ENCODE data around the gene CACNA2D3. TPM values are rescaled to one million over a fixed set of nuclear protein-coding genes. Genes with fewer than 3 reads are reported as not detected.
"Not testable (repeated sequence)": the region's sequence is repeated elsewhere in the genome, so short reads cannot be mapped to it uniquely, and the experiment has no call there.

CACNA2D3 gene
- total RNA-seq, 2 experiments from 2014 or later: not detected

DNA sequence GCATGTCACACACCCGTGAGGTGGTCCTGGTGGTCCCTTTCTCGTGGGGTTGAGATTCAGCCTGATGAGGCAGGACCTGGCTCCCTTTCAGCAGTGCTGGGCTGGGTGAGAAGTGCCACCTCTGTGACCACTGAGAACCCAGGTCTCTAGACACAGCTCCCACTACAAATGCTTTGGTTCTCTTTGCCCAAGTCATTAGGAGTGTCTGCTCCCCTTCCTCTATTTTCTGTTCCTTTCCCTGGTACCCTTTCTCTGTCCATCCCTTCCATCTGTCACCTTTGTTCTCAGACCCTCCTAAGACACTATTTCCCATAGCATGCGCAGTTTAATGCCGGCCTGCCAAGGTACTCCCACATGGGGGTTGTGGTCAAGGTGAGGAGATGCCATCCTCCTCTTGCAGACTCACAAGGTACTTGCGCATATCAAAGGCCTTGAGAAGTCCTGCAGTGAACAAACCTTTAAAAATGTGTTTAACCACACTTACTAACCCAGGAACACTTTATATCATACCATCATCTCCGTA, 507.8 kb downstream of the CACNA2D3 start:
- no peak for DNase-seq
- no peaks in the 10 kb centered on the region for H3K4me1 Mint-ChIP-seq (ENCODE audit: low read depth)
- no peaks in the 10 kb centered on the region for H3K36me3 Mint-ChIP-seq
- H3K27ac Mint-ChIP-seq: no peak overlapping the region
- H3K27me3 Mint-ChIP-seq: peaks cover 4% of the 10 kb centered on the region
- H3K4me3 Mint-ChIP-seq: no peak overlapping the region
- no peaks in the 10 kb centered on the region for H3K9me3 Mint-ChIP-seq
- CTCF ChIA-PET: no interaction called here
- POLR2A ChIA-PET: no interaction called here
- intact Hi-C loops (cut with micrococcal nuclease): no loop called here

DNA sequence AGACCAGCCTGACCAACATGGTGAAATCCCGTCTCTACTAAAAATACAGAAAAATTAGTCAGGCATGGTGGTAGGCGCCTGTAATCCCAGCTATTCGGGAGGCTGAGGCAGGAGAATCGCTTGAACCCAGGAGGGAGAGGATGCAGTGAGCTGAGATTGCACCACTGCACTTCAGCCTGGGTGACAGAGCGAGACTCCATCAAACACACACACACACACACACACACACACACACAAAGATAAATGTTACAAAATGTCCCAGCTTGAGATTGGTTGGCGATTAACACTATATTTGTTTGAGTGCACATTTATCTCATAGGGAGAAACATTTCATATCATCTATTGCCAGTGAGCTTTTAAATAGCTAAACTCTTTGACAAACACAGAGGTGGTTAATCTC, 508.6 kb downstream of the CACNA2D3 start:
- DNase-seq; H3K36me3 Mint-ChIP-seq; POLR2A ChIA-PET; intact Hi-C loops (cut with micrococcal nuclease); H3K4me1 Mint-ChIP-seq (ENCODE audit: low read depth); H3K9me3 Mint-ChIP-seq; H3K27me3 Mint-ChIP-seq; H3K4me3 Mint-ChIP-seq; H3K27ac Mint-ChIP-seq: not testable (repeated sequence)
- CTCF ChIA-PET: interaction anchor here (0.6 kb wide), 1 partner anchor 112 kb away, joined by 3 read pairs; no protein-coding TSS in a partner anchor

DNA sequence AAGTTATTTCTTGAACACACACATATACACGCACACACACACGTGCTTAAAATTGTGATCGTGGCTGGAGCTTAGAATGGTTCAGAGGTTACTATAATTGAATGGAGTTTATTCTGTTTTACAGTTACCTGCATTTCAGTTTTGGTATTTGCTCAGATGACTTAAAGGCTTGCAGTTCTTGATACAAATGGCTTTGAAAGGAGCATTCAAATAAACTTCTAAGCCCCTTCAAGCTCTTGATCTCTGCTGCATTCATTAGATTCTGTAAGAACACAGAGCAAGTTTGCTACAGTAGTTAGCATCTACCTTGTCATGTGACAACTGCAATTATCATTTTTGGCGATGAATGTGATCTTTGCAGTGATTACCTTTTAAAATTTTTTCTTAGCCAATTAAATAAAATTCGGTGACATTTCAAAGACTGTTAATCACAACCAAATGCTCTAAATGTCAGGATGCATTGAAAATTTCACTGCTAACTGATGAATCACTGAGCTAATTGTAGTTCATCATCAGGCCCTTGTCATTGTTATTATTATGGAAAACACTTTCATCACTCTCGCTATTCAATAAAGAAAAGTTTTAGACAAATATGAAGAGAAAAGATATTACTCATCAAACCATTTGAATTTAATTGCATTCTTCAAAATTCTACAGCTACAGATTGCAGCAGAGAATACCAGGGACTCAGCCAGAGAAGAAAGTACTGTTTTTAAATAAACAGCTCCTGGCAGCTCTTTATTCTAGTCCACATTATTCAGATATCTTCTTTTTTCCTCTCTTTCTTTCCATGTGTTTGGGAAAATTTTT, 509.4 kb downstream of the CACNA2D3 start:
- no peaks in the 10 kb centered on the region for H3K9me3 Mint-ChIP-seq
- no peak for DNase-seq
- intact Hi-C loops (cut with micrococcal nuclease): no loop called here
- no peaks in the 10 kb centered on the region for H3K36me3 Mint-ChIP-seq
- no peak overlapping the region for H3K27ac Mint-ChIP-seq
- peaks cover 4% of the 10 kb centered on the region for H3K27me3 Mint-ChIP-seq
- no peak overlapping the region for H3K4me3 Mint-ChIP-seq
- ChIA-PET CTCF (interaction anchor here (0.6 kb wide), 1 partner anchor 111 kb away, joined by 3 read pairs; no protein-coding TSS in a partner anchor), POLR2A (no interaction called here)
- H3K4me1 Mint-ChIP-seq (ENCODE audit: low read depth): no peaks in the 10 kb centered on the region

DNA sequence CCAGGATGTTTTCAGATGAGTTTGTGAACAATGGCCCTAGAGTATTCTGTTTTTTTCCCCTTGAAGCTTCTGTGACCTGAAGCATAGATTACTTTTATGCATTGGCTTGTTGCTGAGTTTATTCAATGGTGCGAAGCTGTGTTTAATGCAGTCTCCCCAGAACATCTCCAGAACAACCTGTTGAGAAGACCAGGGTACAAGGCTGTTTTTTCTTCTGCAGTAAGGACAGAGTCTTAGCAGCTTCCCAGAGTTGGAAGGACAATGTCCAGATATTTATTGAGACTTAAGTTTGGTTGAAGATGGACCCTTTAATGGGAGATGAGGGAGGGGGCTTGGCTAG, 509.9 kb downstream of the CACNA2D3 start:
- DNase-seq: no peak
- H3K27me3 Mint-ChIP-seq: peaks cover 4% of the 10 kb centered on the region
- intact Hi-C loops (cut with micrococcal nuclease): no loop called here
- CTCF ChIA-PET: no interaction called here
- H3K9me3 Mint-ChIP-seq: no peaks in the 10 kb centered on the region
- no peaks in the 10 kb centered on the region for H3K36me3 Mint-ChIP-seq
- no peak overlapping the region for H3K4me3 Mint-ChIP-seq
- no peak overlapping the region for H3K27ac Mint-ChIP-seq
- no peaks in the 10 kb centered on the region for H3K4me1 Mint-ChIP-seq (ENCODE audit: low read depth)
- POLR2A ChIA-PET: no interaction called here

DNA sequence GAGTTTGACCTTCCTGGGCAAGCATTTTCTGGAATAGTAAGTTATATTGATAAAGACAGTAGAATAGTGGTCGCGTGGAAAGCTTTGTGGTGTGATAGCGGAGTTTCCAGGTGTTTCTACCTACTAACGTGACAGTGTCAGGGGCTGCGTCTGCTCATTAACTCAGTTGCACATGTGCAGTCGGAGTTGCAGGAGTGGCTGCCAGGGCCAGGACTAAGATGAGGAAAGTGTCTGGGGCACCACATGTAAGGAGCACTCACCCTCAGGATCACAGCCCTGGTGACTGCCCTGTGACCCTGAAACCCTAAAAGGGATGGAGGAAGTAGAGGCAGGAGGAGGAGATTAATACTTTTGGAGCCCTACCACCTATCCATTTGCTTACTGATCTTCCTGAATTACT, 510.5 kb downstream of the CACNA2D3 start:
- intact Hi-C loops (cut with micrococcal nuclease): no loop called here
- H3K36me3 Mint-ChIP-seq: no peaks in the 10 kb centered on the region
- H3K4me1 Mint-ChIP-seq (ENCODE audit: low read depth): no peaks in the 10 kb centered on the region
- peaks cover 9% of the 10 kb centered on the region for H3K27me3 Mint-ChIP-seq
- H3K27ac Mint-ChIP-seq: no peak overlapping the region
- no peaks in the 10 kb centered on the region for H3K9me3 Mint-ChIP-seq
- DNase-seq: no peak
- ChIA-PET CTCF (no interaction called here), POLR2A (no interaction called here)
- H3K4me3 Mint-ChIP-seq: no peak overlapping the region

DNA sequence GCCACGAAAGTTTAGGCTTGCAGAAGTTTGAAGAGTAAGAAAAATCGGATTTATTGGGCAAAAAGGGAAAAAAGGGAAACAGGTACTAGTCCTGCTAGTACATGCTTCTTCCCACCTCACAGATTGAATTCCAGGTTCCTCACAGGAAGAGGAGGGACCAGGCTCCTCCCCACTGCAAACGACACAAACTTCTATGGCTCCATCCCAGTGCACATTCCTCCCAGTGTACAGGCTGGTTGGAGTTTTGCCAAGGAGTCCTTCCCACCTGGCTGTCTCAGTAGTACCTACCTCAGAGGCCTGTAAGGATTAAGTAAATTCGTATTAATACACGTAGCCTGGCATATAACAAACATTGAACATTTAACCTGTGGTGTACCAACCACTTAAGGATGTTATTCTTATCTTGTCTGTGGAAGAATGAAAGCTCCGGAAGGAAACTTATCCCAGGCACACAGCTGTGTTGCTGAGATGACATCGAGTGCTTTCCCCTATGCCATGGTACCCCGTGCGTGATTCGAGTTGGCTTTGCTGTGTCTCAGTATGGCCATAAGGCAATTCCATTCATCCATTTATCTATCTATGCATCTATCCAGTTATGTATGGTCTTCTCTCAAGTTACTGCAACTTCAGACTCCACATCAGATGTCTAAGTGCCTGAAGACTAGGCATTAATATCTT, 511.2 kb downstream of the CACNA2D3 start:
- intact Hi-C loops (cut with micrococcal nuclease): no loop called here
- no peaks in the 10 kb centered on the region for H3K9me3 Mint-ChIP-seq
- CTCF ChIA-PET: no interaction called here

DNA sequence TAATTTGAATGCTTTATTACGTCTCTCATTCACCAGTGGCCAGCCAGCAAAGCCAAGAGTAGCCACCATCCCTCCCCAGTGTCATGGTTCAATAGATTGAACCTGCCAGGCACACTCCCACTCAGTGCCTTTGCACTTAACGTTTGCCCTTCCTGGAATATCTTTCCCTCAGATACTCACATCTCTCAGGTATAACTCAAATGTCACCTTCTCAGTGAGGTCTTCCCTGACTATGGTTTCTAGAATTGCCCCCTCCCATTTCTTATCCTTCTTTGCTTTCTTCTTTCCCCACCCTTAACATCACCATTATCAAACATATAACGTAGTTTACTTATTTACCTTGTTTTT, 511.7 kb downstream of the CACNA2D3 start:
- intact Hi-C loops (cut with micrococcal nuclease): no loop called here
- DNase-seq: no peak
- Mint-ChIP-seq H3K27ac (no peak overlapping the region), H3K27me3 (peaks cover 18% of the 10 kb centered on the region), H3K4me3 (no peak overlapping the region), H3K9me3 (no peaks in the 10 kb centered on the region), H3K4me1 (ENCODE audit: low read depth) (no peaks in the 10 kb centered on the region), H3K36me3 (no peaks in the 10 kb centered on the region)
- ChIA-PET POLR2A (no interaction called here), CTCF (no interaction called here)

More for the DNA sequence above, 511.2 kb downstream of the CACNA2D3 start:
- no peak overlapping the region for H3K27ac Mint-ChIP-seq
- peaks cover 13% of the 10 kb centered on the region for H3K27me3 Mint-ChIP-seq
- no peaks in the 10 kb centered on the region for H3K4me1 Mint-ChIP-seq (ENCODE audit: low read depth)
- POLR2A ChIA-PET: no interaction called here
- no peak for DNase-seq
- H3K4me3 Mint-ChIP-seq: no peak overlapping the region
- H3K36me3 Mint-ChIP-seq: no peaks in the 10 kb centered on the region

DNA sequence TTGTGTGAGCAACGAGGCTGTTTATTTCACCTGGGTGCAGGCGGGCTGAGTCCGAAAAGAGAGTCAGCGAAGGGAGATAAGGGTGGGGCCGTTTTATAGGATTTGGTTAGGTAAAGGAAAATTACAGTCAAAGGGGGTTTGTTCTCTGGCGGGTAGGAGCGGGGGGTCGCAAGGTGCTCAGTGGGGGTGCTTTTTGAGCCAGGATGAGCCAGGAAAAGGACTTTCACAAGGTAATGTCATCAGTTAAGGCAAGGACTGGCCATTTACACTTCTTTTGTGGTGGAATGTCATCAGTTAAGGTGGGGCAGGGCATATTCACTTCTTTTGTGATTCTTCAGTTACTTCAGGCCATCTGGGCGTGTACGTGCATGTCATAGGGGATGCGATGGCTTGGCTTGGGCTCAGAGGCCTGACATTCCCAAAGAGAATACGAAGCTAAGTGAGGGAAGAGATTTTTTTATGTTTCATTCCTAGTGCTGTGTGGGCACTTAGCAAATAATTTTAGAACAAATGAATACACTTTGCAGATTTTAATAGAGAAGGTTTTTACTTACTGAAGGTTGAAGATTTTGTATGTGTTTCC, 517.5 kb downstream of the CACNA2D3 start:
- H3K36me3 Mint-ChIP-seq; CTCF ChIA-PET; H3K27ac Mint-ChIP-seq; DNase-seq; H3K4me3 Mint-ChIP-seq; POLR2A ChIA-PET; H3K4me1 Mint-ChIP-seq (ENCODE audit: low read depth); H3K9me3 Mint-ChIP-seq; intact Hi-C loops (cut with micrococcal nuclease): not testable (repeated sequence)
- H3K27me3 Mint-ChIP-seq: peaks cover 26% of the 10 kb centered on the region

DNA sequence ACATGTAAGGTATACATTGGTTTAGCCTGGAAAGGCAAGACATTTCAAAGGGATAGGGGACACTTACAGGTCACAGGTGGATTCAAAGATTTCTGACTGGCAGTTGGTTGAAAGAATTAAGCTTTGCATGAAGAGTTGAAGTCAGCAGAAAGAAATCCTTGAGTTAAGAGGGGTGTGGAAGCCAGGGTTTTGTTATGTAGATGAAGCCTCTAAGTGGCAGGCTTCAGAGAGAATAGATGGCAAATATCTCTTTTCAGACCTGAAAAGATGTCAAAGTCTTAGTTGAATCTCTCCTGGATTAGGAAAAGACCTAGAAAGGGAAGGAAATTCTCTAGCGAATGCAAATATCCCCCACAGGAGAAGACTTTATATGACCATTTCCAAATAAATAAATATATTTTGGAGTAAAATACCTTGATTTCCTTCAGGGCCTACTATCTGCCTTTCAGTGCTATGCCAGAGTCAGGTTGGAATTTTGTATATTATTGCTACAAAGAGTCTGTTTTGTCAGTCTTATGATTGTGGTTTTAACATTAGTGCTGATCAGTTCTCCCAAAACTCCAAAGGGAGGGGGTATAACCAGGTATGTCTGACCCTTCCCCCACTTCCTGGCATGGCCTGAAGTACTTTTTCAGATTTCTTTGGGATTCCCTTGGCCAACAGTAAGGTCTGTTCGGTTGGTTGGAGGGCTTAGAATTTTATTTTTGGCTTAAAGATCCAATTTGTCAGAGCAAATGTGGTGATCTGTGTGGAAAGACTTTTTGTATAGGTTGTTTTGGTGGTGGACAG, 519.1 kb downstream of the CACNA2D3 start:
- no peaks in the 10 kb centered on the region for H3K9me3 Mint-ChIP-seq
- H3K4me1 Mint-ChIP-seq (ENCODE audit: low read depth): no peaks in the 10 kb centered on the region
- no peak overlapping the region for H3K4me3 Mint-ChIP-seq
- H3K27ac Mint-ChIP-seq: no peak overlapping the region
- POLR2A ChIA-PET: no interaction called here
- H3K27me3 Mint-ChIP-seq: peaks cover 26% of the 10 kb centered on the region
- H3K36me3 Mint-ChIP-seq: no peaks in the 10 kb centered on the region
- CTCF ChIA-PET: no interaction called here
- DNase-seq: no peak
- intact Hi-C loops (cut with micrococcal nuclease): no loop called here

DNA sequence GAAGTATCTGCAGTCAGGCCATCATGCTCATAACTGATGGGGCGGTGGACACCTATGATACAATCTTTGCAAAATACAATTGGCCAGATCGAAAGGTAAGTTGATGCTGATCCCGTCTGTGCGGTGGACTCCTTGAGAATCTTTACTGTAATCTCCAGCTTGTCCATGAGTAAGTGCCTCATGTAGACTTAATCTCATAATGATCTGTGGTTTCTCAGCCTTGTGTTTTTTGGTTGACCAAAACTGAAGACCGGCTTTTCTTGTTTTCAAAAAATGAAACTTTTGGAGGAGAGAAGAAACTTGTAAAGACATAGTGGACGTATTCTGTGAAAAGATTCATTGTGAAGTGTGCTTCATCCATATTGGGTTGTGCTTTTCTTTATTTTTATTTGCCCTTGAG, 519.8 kb downstream of the CACNA2D3 start:
- H3K36me3 Mint-ChIP-seq: no peaks in the 10 kb centered on the region
- intact Hi-C loops (cut with micrococcal nuclease): no loop called here
- ChIA-PET CTCF (no interaction called here), POLR2A (no interaction called here)
- no peaks in the 10 kb centered on the region for H3K4me1 Mint-ChIP-seq (ENCODE audit: low read depth)
- DNase-seq: no peak
- no peak overlapping the region for H3K4me3 Mint-ChIP-seq
- peaks cover 26% of the 10 kb centered on the region for H3K27me3 Mint-ChIP-seq
- no peaks in the 10 kb centered on the region for H3K9me3 Mint-ChIP-seq
- no peak overlapping the region for H3K27ac Mint-ChIP-seq

DNA sequence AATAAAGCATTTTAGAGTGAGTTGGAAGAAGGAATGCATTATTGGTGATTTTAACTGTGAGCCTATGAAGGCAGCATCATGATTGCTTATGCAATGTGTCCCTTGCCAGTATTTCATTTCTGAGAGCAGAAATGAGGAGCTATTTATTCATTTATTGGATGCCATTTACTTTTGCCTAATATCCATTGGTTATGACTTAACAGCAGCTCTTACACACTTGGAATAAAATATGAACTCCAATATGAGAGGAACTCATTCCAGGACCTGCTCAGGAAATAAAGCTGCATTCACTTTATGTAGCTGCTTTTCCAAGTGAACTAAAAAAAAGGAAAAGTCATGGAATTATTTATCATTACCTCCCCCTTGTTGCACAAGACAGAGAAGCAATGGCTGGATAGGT, 525.4 kb downstream of the CACNA2D3 start:
- Mint-ChIP-seq H3K27me3 (peaks cover 2% of the 10 kb centered on the region), H3K27ac (no peak overlapping the region), H3K36me3 (no peaks in the 10 kb centered on the region), H3K9me3 (peaks cover 19% of the 10 kb centered on the region), H3K4me3 (no peak overlapping the region), H3K4me1 (ENCODE audit: low read depth) (no peaks in the 10 kb centered on the region)
- POLR2A ChIA-PET: no interaction called here
- intact Hi-C loops (cut with micrococcal nuclease): no loop called here
- DNase-seq: no peak
- CTCF ChIA-PET: no interaction called here

DNA sequence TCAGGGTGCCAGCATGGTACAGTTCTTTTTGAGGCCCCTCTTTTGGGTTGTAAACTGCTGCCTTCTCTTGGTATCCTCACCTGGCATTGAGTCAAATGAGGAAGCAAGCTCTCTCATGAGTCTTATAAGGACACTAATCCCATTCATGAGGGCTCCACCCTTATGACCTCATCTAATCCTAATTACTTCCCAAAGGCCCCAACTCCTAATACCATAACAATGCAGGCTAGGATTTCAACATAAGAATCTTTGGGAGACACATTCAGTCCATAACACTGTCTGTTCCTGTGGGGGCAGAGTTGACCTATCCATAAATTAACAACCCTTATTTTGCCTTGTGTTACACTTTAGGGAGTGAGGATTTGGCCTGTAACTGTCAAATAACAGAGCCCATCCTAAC, 527.2 kb downstream of the CACNA2D3 start:
- Mint-ChIP-seq H3K4me3 (no peak overlapping the region), H3K4me1 (ENCODE audit: low read depth) (no peaks in the 10 kb centered on the region), H3K36me3 (no peaks in the 10 kb centered on the region), H3K27me3 (peaks cover 2% of the 10 kb centered on the region), H3K27ac (no peak overlapping the region), H3K9me3 (peaks cover 19% of the 10 kb centered on the region)
- ChIA-PET POLR2A (no interaction called here), CTCF (no interaction called here)
- intact Hi-C loops (cut with micrococcal nuclease): no loop called here
- no peak for DNase-seq

Data from activated CD4-positive, alpha-beta memory T cell treated with anti-CD3 and anti-CD28 coated beads for 36 hours (primary cell).